Measurements from ENCODE around the gene SYCP3. TPM values are rescaled to one million over a fixed set of nuclear protein-coding genes. Genes with fewer than 3 reads are reported as not detected.

Gene SYCP3
- total and polyA plus RNA-seq, 2 of the 13 experiments (the other 11 are each of a cell fraction or from before 2014, with no cell fraction given): not detected

GRCh38 chr12:101696251-101697196, 42.7 kb downstream of the SYCP3 start (continued):
- TF ChIP-seq ZNF788 (CRISPR knock-in tag; IDR thresholded peaks at IDR 0.05; ENCODE audit: borderline replicate concordance): peak; percentile 66; the same call in 1 of the 2 replicates
- TF ChIP-seq NFATC3 (CRISPR knock-in tag; IDR thresholded peaks at IDR 0.05): no peak
- TF ChIP-seq DDIT3 (CRISPR knock-in tag; IDR thresholded peaks at IDR 0.05): no peak
- peak; percentile 48; the same call in 1 of the 2 replicates for TF ChIP-seq ZNF281 (CRISPR knock-in tag; IDR thresholded peaks at IDR 0.05; ENCODE audit: borderline replicate concordance)
- 0 out of 2 replicates have a peak, but pooled peaks have one; percentile 21 for TF ChIP-seq ZNF280D (CRISPR knock-in tag; IDR thresholded peaks at IDR 0.05)
- TF ChIP-seq DPF2 (CRISPR knock-in tag; IDR thresholded peaks at IDR 0.05; ENCODE audit: borderline replicate concordance, low read depth): peak; percentile 75
- TF ChIP-seq TARDBP (CRISPR knock-in tag; IDR thresholded peaks at IDR 0.05): peak; percentile 40; the same call in 1 of the 2 replicates
- TF ChIP-seq ZFX (CRISPR knock-in tag; IDR thresholded peaks at IDR 0.05; ENCODE audit: low read depth): peak; percentile 85
- TF ChIP-seq SMARCE1 (IDR thresholded peaks at IDR 0.05; ENCODE audit: borderline replicate concordance): no peak
- TF ChIP-seq ZNF614 (CRISPR knock-in tag; IDR thresholded peaks at IDR 0.05; ENCODE audit: borderline replicate concordance): no peak
- TF ChIP-seq AFF4 (CRISPR knock-in tag; IDR thresholded peaks at IDR 0.05): no peak
- peak in 1 of 2 experiments; percentile 69; a peak in 2 of 4 replicates for TF ChIP-seq ATF4 (CRISPR knock-in tag; IDR thresholded peaks at IDR 0.05)
- peak; percentile 100 for TF ChIP-seq TGIF2 (CRISPR knock-in tag; IDR thresholded peaks at IDR 0.05)
- TF ChIP-seq ZEB1 (IDR thresholded peaks at IDR 0.05; ENCODE audit: insufficient replicate concordance, low read depth): no peak
- peak; percentile 44 for TF ChIP-seq HNF4G (IDR thresholded peaks at IDR 0.05; ENCODE audit: borderline replicate concordance, low read depth, low read length)
- no peak; the same call in 1 of the 2 replicates for TF ChIP-seq HNF4G (CRISPR knock-in tag; IDR thresholded peaks at IDR 0.05; ENCODE audit: borderline replicate concordance, low read depth)
